Transverse colon (tissue), 4 donors: ENCODE results near the gene ATF6B.

Experiments used
- POLR2A ChIP-seq: fragments of 450-650 bp; IDR thresholded peaks from one replicate; pipeline ENCODE4 v1.6.1; 2016; ENCODE audit warnings: antibody characterized with exemption, mild to moderate bottlenecking, moderate library complexity
- POLR2AphosphoS5 ChIP-seq, 3 donors: sonication (generic); formaldehyde crosslinking; IDR thresholded peaks; one replicate each; pipeline ENCODE4 v1.6.1; 2016; ENCODE audit warnings: antibody characterized with exemption in 3 of 3
- TF ChIP-seq, protein P1 (sequence below), 5 experiments: fragments of 200-600 bp in 3 of 5; fragments of 450-650 bp in 2 of 5; sonication (generic) in 3 of 5; IDR thresholded peaks; 1 replicate in 2 of 5; 2 replicates in 3 of 5; pipeline ENCODE4 v1.5.1; 2016 to 2017; ENCODE audit warnings: antibody characterized with exemption in 5 of 5, inconsistent platforms in 3 of 5, mild to moderate bottlenecking in 2 of 5, moderate library complexity in 1 of 5

DNA sequence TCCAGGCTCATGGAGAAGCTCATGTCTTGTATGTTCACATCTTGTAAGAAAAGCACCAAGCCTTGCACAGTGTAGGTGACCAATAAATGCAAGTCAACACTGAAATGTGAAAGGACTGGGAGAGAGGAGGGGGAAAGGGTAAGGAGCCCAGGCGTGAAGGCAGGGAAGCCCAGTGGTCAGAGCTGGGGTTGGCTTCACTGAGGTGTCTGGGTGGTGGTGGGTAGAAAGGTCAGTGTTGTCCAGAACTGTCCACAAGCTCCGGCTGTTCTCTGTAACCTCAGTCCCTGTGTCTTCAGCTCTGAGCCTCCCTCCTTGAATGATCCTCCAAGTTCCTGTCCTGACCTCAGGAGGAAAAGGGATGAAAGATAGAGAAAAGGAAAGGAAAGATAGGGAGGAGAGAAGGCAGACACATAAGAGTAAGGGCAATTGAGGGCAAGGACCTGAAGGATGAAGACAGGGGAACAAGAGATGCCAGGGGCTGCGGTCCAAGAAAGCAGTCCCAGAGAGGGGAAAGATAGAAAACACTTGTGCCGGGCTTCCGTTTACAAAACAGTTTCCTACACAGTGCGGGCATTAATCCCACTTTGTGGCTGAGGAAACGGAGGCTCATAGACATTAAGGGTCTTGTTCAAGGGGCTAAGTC, 16.5 kb downstream of the ATF6B start:
- TF ChIP-seq, protein P1, sequence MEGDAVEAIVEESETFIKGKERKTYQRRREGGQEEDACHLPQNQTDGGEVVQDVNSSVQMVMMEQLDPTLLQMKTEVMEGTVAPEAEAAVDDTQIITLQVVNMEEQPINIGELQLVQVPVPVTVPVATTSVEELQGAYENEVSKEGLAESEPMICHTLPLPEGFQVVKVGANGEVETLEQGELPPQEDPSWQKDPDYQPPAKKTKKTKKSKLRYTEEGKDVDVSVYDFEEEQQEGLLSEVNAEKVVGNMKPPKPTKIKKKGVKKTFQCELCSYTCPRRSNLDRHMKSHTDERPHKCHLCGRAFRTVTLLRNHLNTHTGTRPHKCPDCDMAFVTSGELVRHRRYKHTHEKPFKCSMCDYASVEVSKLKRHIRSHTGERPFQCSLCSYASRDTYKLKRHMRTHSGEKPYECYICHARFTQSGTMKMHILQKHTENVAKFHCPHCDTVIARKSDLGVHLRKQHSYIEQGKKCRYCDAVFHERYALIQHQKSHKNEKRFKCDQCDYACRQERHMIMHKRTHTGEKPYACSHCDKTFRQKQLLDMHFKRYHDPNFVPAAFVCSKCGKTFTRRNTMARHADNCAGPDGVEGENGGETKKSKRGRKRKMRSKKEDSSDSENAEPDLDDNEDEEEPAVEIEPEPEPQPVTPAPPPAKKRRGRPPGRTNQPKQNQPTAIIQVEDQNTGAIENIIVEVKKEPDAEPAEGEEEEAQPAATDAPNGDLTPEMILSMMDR (IDR thresholded peaks at IDR 0.05): no peak
- TF ChIP-seq POLR2AphosphoS5 (IDR thresholded peaks at IDR 0.05) (peak in 1 of 3 donors; percentile 23), POLR2A (no peak)
